Measurements from ENCODE around the gene GABRR3. TPM values are rescaled to one million over a fixed set of nuclear protein-coding genes. Genes with fewer than 3 reads are reported as not detected.

The GABRR3 gene
- total RNA-seq, result not detected
- long read RNA-seq, result 0 reads

- ATAC-seq, result no peak
- intact Hi-C loops (cut with DNase I), result loop anchor here (10.0 kb wide), 1 partner anchor 780 kb away; no protein-coding TSS in a partner anchor
- no peak for DNase-seq (ENCODE audit: missing footprints)
These were observed at the start of gene GABRR3 for GRCh38 chr3:98035208-98035607. GABRR3 (minus strand) TSS chr3:98035315; CDS start chr3:98034987, 328 bp downstream.

DNA sequence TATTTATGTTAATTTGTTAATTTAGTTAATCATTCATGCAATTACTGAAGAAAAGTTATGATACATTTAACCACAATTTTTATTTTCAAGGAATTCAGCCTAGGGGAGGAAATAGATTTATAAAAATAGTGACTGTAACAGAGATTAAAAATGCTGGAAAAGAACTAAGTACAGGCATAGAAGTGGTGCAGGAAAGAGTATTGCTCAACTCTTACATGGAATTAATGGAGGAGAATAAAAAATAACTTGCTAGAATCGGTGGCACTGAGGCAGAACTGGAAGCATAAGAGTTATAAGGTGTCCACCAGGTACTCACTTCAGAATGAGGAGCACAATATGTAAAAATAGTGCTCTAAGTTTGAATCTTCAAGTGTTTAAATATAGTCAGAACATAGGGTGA, 38.4 kb upstream of the GABRR3 start:
- ATAC-seq (no peak), DNase-seq (ENCODE audit: missing footprints) (no peak)
- intact Hi-C loops (cut with DNase I), result no loop called here

DNA sequence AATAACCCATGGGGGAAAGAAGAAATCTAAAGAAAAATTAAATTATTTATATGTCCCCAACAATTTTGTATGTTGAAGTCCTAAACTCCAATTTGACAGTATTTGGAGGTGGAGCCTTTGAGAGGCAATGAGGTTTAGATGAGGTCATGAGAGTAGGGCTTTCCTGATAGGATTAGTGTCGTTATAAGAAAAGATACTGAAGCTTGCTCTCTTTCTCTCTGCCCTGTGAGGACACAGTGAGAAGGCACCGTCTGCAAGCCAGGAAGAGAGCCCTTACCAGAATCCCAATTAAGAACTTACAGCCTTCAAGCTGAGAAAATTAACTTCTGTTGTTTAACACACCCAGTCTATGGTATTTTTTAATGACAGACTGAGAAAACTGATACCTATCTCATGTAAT, 35.7 kb upstream of the GABRR3 start:
- ATAC-seq (no peak), DNase-seq (ENCODE audit: missing footprints) (no peak)
- intact Hi-C loops (cut with DNase I), result no loop called here

DNA sequence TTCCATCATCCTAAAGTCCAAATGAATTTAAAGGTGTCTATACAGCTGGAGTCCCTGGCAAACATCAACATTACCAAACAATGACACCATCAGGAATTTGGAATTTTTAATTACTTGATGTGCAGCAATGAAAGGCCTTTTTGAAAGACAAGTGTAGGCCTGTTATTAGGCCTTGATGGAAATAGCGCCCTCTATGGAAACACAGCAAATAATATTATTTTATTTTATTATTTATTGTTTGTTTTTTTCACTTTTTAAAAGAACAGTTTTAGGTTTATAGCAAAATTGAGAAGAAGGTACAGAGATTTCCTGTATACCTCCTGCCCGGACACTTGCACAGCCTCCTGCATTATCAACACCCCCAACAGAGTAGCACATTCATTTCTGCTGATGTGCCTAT, 33.7 kb upstream of the GABRR3 start:
- intact Hi-C loops (cut with DNase I), result no loop called here
- ATAC-seq, result no peak
- DNase-seq (ENCODE audit: missing footprints), result no peak

GRCh38 chr3:98058244-98058960, 23.3 kb upstream of the GABRR3 start:
- no peak for ATAC-seq
- no peak for DNase-seq (ENCODE audit: missing footprints)
- intact Hi-C loops (cut with DNase I), result no loop called here

DNA sequence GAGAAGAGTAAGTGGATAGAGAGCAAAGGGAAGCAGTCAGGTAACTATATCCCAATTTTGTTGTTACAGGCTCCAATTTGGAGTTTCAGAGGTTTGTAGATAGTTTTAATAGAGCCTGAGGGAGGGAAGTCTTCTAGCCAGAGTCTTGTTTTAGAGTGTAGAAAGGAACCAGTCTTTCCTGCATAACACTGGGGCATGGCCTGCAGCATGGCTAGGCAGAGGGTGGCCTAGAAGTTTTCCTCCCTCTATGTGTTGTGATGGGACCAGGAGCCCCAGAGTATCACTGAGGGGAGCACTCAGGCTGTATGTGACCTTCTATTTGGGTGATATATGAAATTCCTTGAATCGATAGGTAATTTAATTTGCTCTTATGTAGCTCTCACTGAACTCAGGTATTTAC, 22.5 kb upstream of the GABRR3 start:
- no peak for DNase-seq (ENCODE audit: missing footprints)
- no peak for ATAC-seq
- intact Hi-C loops (cut with DNase I), result no loop called here

GRCh38 chr3:98056035-98056434, 20.9 kb upstream of the GABRR3 start:
- no peak for DNase-seq (ENCODE audit: missing footprints)
- no peak for ATAC-seq
- intact Hi-C loops (cut with DNase I), result no loop called here

- no peak for ATAC-seq
- DNase-seq (ENCODE audit: missing footprints), result no peak
- intact Hi-C loops (cut with DNase I), result no loop called here
These were observed 14.2 kb upstream of the GABRR3 start for GRCh38 chr3:98049271-98049670.

DNA sequence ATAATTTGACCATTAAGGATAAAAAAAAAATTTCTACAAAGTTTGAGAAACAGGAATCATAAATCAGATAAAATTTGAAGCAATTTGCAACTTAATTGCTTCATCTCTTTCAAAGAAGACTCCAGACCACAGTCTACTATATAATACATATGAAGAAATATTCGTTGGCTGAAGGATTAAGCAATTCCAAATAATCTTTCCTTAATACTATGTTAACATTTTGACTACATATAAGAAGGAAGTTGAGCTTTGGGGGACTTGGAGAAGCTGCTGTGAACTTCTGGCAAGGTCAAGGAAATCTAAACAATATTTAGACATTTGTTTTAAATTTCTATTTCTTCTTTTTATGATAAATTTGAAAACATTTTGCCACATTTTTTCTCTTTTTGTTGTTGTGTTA, 13.5 kb upstream of the GABRR3 start:
- intact Hi-C loops (cut with DNase I), result no loop called here
- DNase-seq (ENCODE audit: missing footprints), result no peak
- ATAC-seq, result no peak

GRCh38 chr3:98041350-98041749, 6.2 kb upstream of the GABRR3 start:
- ATAC-seq (no peak), DNase-seq (ENCODE audit: missing footprints) (no peak)
- intact Hi-C loops (cut with DNase I), result loop anchor here (2.0 kb wide), 1 partner anchor 287 kb away; no protein-coding TSS in a partner anchor

DNA sequence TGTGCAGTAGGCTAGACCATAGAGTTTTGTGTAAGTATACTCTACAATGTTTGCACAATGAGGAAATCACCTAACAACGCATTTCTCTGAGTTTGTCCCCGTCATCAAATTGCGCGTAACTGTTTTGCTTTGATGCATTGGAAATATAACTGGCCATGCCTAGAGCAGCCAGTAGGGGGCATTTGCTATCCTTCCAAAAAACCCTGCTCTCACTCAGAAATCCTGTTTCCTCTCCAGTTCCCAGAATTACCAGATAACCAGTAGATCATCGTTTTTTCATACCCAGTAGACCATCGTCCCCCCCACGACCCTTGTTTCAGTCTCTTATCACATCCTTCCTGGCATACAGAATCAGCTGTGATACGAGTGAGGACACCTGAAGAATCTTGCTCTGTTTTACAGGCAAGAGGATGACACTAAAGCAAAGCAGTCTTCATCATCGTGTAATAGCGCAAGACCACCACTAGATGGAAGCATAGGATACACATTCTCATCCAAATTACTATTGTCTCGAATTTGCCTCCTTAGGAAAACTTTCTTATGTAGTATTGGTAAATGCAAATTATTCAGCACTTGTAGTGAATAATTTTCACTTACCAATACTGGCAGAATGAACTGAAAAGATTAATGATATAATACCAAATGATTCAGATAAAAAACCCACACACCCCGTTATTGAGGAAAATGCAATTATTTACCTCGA, 4.4 kb upstream of the GABRR3 start:
- no peak for DNase-seq (ENCODE audit: missing footprints)
- peak; percentile 89 for ATAC-seq
- intact Hi-C loops (cut with DNase I), result loop anchor here (2.0 to 10.0 kb wide), 2 partner anchors 289 to 775 kb away; no protein-coding TSS in a partner anchor

- no peak for DNase-seq (ENCODE audit: missing footprints)
- ATAC-seq, result no peak
- intact Hi-C loops (cut with DNase I), result loop anchor here (10.0 kb wide), 1 partner anchor 776 kb away; no protein-coding TSS in a partner anchor
These were observed 3.8 kb upstream of the GABRR3 start for GRCh38 chr3:98038876-98039275.

- intact Hi-C loops (cut with DNase I), result loop anchor here (10.0 kb wide), 1 partner anchor 777 kb away; no protein-coding TSS in a partner anchor
- DNase-seq (ENCODE audit: missing footprints), result no peak
- ATAC-seq, result no peak
These were observed 3.2 kb upstream of the GABRR3 start for GRCh38 chr3:98038286-98038685.

- intact Hi-C loops (cut with DNase I), result loop anchor here (10.0 kb wide), 1 partner anchor 780 kb away; no protein-coding TSS in a partner anchor
- DNase-seq (ENCODE audit: missing footprints) (no peak), ATAC-seq (no peak)
These were observed 629 bp downstream of the GABRR3 start for GRCh38 chr3:98034486-98034885.

GRCh38 chr3:98034036-98034435, 1.1 kb downstream of the GABRR3 start:
- DNase-seq (ENCODE audit: missing footprints), result no peak
- intact Hi-C loops (cut with DNase I), result loop anchor here (10.0 kb wide), 1 partner anchor 781 kb away; no protein-coding TSS in a partner anchor
- no peak for ATAC-seq

DNA sequence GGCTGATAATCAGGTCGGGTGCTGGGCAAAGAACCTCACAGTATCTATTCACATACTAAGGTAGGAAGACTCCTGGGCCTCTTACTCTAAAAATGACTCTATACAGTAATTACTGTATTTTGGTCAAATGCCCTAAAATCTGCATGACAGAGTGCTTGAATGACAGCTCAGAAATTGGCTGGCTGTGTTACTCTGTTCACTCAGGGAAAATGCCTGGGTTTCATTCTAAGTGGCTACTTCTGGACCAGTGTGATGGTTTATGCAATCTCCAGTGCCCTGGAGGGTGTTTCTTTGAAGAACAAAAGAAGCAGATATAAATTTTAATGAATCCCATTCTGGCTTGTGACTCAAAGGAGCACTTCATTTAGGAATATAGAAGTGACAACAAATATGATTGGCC, 2.2 kb downstream of the GABRR3 start:
- intact Hi-C loops (cut with DNase I), result loop anchor here (10.0 kb wide), 1 partner anchor 782 kb away; no protein-coding TSS in a partner anchor
- no peak for ATAC-seq
- no peak for DNase-seq (ENCODE audit: missing footprints)

DNA sequence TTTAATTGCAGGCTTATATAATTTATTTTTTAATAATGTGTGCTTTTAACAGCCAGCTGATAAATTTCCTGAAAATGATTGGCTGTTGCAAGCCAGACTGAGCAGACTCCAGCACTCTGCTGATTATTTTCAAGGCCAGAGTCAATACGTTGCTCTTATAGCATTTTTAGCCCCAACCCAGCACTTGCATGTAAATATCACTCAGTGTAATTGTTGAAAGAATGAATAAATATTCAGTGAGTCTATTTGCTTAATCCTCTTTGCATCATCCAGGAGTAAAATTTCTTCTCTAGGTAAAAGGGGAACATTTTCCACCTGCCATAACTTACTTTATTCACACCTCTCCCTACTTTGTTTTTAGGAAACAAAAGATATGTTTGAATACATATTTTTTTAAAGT, 2.9 kb downstream of the GABRR3 start:
- DNase-seq (ENCODE audit: missing footprints) (no peak), ATAC-seq (no peak)
- intact Hi-C loops (cut with DNase I), result loop anchor here (10.0 kb wide), 1 partner anchor 783 kb away; no protein-coding TSS in a partner anchor

DNA sequence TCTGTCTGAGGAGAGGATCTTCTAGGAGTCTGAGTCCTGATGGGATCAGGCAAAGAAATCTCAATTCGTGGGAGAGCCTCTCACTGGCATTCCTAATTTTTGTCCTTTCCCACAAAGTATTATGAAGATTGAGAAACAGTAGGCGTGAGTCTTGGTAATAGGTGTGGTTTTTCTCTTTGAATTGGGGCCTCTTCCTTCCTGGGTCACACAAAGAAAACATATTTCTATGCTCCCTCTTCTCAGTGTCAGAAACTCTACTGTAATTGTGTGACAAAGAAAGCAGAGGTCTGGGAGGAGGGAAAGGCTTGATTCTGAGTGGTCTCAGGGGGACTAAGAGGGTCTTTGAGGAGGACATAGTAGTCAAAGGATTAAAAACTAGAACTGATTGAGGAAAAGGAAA, 6.0 kb downstream of the GABRR3 start:
- DNase-seq (ENCODE audit: missing footprints) (no peak), ATAC-seq (no peak)
- intact Hi-C loops (cut with DNase I), result no loop called here

DNA sequence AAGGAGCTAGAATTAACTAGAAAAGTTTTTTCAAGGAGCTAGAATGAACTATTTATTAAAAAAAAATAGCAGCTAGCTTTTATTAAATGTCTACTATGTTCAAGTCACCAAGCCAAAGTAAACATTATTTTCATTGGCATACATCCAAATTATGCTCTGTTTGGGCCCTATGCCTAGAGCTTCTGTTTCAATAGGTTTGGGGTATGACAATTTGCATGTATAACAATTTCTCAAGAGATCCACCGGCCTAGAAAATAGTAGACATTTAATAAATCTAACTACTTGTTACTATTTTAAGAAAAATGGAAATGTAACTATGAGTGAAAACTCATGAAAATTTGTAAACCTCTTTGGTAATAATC, 8.0 kb downstream of the GABRR3 start:
- ATAC-seq (no peak), DNase-seq (ENCODE audit: missing footprints) (no peak)
- intact Hi-C loops (cut with DNase I), result no loop called here

Data from Right ventricle myocardium inferior (tissue), 1 donor.